NCI-H128 (cell line): ENCODE results near the gene CFLAR.
"Not testable (repeated sequence)": the region's sequence is repeated elsewhere in the genome, so short reads cannot be mapped to it uniquely, and the experiment has no call there.

Source experiments
- DNase-seq: peaks from one replicate; lab custom pipeline; 2025; ENCODE audit not compliant: unreplicated experiment; lab: John Stamatoyannopoulos, UW

Gene CFLAR

DNA sequence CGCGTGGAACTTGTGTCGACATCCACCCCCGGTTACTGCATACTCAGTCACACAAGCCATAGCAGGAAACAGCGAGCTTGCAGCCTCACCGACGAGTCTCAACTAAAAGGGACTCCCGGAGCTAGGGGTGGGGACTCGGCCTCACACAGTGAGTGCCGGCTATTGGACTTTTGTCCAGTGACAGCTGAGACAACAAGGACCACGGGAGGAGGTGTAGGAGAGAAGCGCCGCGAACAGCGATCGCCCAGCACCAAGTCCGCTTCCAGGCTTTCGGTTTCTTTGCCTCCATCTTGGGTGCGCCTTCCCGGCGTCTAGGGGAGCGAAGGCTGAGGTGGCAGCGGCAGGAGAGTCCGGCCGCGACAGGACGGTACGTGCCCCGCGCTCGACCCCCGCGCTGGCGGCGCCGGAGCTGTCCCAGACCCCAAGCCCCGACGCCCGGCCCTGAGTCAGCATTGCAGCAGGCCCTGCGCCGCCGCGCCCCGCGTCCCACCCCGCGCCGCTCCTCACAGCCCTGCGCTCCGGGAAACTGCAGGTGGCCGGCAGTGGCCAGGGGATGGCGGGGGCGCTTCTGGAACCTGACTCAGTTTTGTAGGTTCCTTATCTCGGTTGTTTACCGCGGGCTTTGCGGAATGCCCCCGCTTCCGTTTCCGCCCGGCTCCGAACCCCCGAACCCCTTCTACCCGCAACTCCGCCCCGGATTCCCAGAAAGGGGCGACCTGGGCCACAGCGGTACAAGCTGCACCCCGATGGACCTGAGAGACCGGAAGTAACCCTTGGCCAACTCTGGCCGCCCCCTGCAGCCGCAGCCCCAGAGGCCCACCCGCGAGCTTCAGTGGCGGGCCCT lies at the start of gene CFLAR:
Gene CFLAR, plus strand, starts transcription at position 50 of the 844 bp plus-strand sequence. CDS start 13,702 bp downstream, outside the sequence.
- no peak for DNase-seq

DNA sequence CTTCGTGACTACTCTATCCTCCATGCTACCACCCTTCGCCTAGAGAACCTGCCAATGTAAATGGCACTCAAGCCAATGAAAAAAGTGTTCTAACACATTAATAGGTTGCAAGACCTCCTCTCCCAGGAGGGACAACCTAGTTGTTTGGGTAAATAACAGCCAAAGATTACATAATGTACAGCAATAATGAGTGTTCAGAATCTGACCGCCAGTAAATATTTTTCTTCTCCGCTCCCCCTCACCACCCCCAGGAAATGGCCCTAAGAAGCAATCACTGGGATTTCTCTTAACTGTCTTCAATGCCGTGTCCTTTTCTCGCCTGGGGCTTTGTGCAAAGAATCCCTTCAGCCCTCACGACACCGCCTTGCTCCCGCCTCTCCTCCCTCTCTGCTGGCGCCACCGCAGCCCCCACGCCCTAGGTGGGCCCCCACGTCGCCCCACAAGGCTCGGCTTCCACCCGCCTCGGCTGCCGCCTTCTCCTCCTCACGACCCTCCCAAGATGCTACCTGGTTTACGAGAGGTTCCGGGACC lies 45.0 kb upstream of the CFLAR start:
- DNase-seq = no peak

DNA sequence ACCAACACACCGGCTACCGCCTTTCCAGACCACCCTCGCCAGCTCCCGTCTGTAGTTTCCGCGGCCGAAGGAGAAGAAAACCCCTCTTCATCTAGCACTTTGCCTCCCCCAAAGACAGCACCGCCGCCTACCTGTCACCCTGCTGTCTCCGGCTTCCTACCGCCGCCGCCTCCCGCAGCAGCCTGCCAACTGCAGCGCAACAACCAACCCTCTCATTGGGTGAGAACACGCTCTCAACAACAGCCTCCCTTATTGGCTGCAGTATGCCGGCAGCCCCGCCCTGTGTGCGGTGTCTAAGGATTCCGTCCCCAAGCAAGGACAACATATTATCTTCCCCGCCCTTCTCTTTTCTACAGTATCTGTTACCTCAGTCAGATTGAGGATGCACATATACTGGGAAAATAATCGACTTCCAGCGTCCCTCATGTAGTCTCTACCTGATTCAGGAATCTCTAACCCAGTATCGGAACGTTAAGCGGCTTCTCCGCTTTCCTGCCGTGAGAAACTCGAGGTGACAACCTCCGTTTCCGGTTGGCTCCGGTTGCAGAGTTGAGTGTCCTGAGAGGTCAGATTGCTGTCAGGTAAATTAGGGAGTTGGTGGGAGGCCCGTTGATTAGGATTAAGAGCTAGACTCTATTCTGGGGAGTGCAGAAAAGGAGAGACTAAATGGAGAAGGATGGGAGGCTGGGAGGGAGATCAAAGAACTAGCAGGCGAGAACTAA lies 44.3 kb upstream of the CFLAR start, which contains the start of the genes HYCC2 and NDUFB3:
Gene HYCC2, minus strand, starts transcription at position 193 of the 722 bp plus-strand sequence. CDS start 47,662 bp downstream, outside the sequence.
Gene NDUFB3, plus strand, starts transcription at position 523 of the 722 bp plus-strand sequence. CDS start 6,882 bp downstream, outside the sequence.
- peak; percentile 79 for DNase-seq

DNA sequence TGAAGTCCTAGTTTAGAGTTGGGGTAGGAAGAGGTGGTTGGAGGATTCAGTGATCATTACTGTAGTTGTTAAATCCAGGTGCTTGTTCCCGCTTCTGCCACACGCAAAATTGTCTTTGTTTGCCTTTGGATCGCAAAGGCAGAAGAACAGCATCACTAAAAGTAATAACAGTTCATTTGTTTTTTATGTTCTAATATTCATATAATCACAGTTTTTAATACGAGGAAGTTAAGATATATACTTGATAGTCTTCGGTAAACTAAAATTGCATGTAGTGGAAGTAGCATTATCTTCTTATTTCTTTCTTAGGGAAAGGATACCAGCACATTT lies 43.8 kb upstream of the CFLAR start:
- DNase-seq = no peak

DNA sequence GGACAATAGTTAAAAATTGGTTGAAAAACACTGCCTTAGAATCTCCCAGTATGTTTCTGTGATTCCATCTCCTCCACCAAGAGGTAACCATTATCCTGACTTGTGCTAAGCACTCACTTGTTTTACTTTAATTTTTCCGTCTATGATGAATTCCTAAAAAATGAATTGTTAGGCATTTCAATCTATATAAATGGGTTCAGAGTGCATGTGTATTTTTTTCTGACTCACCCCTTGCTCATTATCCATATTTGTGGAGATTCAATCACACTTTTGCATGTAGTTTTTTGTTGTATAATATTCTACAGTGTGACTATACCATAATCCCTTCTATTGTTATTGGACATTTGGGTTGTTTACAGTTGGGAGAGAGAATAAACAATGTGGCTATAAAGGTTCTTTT lies 42.9 kb upstream of the CFLAR start:
- DNase-seq = no peak

DNA sequence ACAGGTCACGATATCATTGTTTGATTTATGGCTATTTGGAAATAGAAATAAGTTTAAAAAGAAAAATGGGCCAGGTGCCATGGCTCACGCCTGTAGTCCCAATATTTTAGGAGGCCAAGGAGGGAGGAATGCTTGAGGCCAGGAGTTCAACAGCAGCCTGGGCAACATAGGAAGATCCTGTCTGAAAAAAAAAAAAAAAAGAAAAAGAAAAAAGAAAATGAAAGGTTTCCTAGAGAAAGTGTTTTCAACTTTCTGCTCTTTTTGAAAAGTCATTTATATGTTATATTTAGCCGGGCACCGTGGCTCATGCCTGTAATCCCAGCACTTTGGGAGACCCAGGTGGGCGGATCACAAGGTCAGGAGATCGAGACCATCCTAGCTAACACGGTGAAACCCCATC lies 41.0 kb upstream of the CFLAR start:
- DNase-seq = no peak

DNA sequence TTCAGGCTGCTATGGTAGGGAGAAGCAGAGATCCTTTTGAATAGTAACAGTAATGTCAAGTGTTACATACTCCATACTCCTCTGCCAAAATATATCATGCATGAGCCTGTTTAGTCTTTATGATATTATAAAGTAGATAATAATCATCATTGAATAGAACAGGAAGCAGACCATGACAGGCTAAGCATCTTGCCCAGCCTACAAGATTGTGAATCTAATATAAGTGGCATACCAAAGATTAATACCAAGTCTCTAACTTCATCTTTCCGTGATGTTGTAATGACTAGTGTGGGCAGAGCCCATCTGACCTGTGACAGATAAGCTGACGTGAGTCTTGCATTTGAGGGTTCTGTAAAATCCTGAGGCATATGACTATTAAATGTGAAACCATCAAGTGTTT lies 31.1 kb upstream of the CFLAR start:
- DNase-seq = no peak

DNA sequence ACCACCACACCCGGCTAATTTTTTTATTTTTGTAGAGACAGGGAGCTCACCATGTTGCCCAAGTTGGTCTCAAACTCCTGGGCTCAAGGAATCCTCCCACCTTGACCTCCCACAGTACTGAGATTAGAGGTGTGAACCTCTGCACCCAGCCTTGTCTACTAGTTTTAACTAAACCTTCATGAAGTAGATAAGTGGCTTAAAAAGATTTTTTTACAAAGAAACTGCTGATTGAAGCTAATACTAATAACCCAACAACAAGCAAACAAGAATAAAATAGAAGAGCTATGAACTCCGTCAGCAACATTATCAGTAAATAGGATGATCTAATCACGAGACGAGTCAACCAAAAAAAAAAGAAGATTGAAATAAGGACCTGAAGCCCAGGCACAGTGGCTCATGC lies 25.4 kb upstream of the CFLAR start:
- DNase-seq = no peak

DNA sequence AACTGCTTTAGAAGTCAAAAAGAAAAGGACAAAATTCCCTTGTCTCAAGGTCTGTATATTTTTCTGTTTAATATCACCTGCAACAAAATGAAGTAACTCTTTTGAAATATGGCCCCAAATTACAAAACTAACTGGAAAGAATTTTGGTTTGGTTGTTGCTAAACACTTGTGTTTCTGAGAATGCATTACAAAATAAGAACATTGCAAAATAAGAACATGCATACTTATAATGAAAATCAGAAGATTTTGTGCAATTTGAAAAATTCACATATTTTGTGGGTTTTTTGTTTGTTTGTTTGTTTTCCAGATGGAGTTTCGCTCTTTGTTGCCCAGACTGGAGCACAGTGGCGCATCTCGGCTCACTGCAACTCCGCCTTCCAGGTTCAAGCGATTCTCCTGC lies 22.4 kb upstream of the CFLAR start:
- no peak for DNase-seq

DNA sequence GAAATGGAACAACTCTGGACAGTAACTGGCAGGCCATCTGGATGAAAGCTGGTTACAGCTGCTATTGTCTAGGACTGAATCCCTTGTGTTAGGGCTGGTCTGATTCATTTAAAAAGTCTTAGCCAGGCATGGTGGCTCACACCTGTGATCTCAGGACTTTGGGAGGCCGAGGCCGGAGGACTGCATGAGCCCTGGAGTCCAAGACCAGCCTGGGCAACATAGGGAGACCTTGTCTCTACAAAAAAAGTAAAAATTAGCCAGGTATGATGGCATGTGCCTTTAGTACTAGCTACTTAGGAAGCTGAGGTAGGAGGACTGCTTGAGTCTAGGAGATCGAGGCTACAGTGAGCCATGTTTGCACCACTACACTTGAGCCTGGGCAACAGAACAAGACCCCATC lies 15.5 kb upstream of the CFLAR start:
- no peak for DNase-seq

DNA sequence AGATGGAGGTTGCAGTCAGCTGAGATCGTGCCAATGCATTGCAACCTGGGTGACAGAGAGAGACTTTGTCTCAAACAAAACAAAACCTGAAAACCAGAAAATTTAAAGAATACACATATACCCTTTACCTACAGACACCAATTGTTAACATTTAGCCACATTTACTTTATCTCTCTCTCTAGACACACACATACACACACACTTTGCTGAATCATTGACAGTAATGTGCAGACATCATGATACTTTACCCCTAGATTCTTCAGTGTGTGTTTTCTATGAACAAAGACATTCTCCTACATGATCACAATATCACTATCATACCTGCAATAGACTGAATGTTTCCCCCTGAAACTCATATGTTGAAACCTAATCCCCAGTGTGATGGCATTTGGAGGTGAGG lies 10.2 kb upstream of the CFLAR start:
- DNase-seq = no peak

DNA sequence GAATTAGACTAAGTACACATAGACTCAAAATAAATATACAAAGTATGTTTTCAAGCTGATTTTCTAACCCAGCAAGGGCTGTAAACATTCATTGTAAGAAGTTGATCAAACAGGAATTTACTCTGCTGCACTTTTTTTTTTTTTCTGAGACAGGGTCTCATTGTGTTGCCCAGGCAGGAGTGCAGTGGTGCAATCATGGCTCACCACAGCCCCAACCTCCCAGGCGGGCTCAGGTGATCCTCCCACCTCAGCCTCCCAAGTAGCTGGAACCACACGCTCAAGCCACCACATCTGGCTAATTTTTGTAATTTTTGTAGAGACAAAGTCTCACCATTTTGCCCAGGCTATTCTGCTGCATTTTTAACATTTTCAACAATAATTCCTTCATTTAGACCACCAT lies 8.3 kb upstream of the CFLAR start:
- no peak for DNase-seq

DNA sequence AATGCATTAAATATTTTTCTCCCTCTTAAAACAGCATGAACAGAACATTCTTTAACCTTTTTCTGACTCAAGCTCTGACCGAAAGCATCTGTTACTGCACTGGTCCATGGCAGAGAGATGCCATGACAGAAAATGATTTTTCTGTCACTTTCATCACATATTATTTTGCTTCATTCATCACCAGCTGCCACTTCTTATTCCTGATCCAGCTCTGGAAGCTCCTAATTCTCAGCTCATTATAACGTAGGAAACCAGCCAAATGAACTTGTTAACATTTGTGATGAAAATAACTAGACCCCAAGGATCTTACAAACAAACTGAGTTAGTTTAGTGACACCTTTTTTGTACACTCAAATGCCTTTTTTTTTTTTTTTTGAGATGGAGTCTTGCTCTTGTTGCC lies 7.6 kb upstream of the CFLAR start:
- DNase-seq = no peak

DNA sequence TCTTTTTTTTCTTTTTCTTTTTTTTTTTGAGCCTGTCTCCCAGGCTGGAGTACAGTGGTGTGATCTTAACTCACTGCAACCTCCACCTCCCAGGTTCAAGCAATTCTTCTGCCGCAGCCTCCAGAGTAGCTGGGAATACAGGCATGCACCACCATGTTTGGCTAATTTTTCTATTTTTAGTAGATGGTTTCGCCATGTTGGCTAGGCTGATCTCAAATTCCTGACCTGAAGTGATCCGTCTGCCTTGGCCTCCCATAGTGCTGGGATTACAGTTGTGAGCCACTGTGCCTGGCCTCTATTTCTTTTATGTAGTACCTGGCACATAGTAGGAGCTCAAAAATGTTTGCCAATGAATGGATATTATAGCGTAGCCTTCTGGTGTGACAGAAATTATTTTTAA lies 6.8 kb upstream of the CFLAR start:
- DNase-seq = no peak

DNA sequence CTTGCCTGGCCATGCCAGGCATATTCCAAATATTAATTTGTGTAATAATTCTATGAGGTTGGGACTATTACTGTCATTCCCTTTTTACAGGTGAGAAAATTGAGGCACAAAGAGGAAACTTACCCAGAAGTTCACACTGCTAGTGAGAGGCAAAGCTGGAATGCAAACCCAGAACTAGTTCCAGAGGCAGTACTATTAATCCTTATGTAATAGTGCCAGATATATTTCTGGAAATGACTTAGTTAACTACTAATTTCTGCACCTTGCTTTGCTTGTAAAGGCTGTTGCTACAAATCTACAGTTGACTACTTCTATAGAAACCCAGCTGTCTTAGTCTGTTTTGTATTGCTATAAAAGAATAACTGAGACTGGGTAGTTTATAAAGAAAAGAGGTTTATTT lies 5.3 kb upstream of the CFLAR start:
- DNase-seq = no peak

DNA sequence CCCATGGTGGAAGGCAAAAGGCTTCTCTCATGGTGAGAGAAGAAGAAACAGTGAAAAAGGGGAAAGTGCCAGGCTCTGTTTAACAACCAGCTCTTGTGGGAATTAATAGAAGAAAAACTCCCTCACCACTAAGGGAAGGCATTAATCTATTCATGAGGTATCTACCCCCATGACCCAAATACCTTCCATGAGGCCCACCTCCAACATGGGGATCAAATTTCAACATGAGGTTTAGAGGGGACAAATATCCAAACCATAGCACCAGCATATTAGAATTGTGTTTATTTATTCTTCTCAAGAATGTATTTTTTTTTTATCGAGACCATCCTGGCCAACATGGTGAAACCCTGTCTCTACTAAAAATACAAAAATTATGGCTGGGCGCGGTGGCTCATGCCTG lies 4.9 kb upstream of the CFLAR start:
- DNase-seq = no peak

DNA sequence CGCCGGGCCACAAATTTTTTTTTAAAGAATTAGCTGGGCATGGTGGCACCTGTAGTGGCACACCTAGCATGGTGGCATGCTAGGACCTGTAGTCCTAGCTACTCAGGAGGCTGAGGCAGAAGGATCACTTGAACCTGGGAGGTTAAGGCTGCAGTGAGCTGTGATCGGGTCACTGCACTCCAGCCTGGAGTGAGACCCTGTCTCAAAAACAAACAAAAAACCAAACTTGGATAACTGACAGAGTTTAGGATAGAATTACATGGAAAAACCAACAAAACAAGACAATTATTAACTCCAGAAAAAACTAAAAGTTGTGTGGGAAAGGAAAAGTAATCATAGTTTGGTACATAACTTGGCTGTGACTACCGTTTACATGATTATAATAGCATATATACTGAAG lies 1.6 kb upstream of the CFLAR start:
- no peak for DNase-seq

DNA sequence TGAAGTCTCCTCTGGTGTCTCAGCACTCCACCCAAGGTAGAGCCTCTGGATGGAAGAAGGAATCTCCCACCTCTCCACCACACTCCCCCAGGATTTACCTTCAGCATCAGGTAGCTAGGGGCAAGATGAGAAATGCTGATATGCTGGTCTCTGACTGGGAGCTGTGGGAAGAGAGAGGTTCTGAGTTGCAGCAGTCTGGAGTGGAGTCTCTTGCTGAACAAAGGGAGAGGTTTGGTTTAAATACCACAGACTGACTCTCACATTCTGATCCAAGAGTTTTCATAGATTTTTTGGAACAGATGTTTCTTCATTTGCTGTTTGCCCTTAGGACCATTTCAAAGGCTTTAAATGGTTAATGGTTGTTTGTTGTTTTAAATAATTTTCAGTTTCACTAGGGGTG lies 1.1 kb upstream of the CFLAR start:
- DNase-seq = no peak

DNA sequence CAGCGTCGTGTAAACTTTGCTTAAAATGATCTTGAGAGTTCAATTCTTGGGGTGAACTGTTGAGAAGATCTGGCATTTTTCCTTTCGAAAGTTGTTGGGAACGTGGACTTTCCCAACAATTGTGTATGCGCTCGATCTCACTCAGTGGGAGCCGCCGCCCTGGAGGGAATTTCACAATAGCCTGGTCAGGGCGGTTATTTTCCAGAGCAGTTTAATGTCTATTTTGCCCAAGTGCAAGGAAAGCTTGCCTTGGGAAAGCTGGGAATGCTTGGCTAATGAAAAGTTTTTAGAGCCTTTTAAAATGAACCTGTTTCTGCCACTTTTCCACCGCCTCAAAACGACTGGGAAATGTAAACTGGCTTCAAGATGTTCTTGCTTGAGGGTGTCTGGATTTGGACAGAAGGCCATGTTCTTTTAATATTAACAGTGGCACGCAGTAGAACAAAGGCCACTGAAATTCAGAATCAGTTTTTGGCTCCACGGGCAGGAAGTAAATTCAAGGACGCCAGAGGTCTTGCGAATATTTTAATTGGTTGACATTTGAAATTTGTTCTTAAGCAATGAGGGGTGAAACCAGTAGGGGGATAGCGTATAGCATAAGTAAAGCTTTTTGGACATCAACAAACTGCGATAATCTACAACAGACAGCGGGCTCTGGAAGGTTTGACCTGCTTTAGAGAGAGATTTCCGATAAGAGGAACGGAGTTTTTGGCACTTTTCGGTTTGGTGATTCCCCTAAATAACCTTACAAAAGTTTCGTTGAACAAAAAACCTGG lies 1.2 kb downstream of the CFLAR start:
- DNase-seq = no peak

DNA sequence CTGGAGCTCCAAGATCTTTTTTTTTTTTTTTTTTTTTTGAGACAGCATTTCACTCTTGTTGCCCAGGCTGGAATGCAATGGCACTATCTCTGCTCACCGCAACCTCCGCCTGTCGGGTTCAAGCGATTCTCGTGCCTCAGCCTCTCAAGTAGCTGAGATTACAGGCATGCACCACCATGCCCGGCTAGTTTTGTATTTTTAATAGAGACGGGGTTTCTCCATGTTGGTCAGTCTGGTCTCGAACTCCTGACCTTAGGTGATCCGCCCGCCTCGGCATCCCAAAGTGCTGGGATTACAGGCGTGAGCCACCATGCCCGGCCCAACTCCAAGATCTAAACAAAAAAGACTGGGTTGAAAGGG lies 1.8 kb downstream of the CFLAR start:
- DNase-seq = not testable (repeated sequence)
